Measurements from ENCODE around the gene ANKRD40. TPM values are rescaled to one million over a fixed set of nuclear protein-coding genes. Genes with fewer than 3 reads are reported as not detected.

Gene ANKRD40
- total and polyA plus RNA-seq, 12 donors: 18.2 to 56.8 (median 42.7) TPM

DNA sequence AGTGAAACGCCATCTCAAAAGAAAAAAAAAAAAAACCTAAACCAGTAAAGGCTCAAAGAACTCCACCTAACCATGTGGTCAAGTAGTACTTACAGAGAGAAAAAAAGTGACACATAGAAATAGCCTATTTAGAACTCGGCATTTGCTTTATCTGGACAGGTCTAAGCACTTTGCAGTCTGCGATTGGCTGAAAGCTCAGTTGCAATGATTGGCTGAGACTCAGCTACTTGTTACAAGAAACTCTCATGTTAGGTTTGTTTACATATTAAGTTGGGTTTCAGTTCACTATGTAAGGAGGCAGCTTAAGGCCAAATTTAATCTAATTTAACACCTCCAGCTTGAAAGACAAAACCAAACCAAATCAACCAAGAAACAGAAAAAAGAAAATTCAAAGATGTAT lies 54.0 kb downstream of the ANKRD40 start:
- Histone ChIP-seq H3K4me1 (peaks cover 0 to 2% (median 0%) of the 10 kb centered on the region in 9 donors), H3K9me3 (peaks cover 0 to 14% (median 0%) of the 10 kb centered on the region in 11 donors), H3K4me3 (no peak overlapping the region), H3K27me3 (no peaks in the 10 kb centered on the region), H3K36me3 (no peaks in the 10 kb centered on the region), H3K27ac (no peak overlapping the region)
- intact Hi-C loops (cut with DNase I): no loop called here
- DNase-seq: no peak
- no peak for ATAC-seq
- WGBS, 2 donors: 85 to 92% methylated on average over 3 of the region's 3 CpGs
- TF ChIP-seq, protein P1, sequence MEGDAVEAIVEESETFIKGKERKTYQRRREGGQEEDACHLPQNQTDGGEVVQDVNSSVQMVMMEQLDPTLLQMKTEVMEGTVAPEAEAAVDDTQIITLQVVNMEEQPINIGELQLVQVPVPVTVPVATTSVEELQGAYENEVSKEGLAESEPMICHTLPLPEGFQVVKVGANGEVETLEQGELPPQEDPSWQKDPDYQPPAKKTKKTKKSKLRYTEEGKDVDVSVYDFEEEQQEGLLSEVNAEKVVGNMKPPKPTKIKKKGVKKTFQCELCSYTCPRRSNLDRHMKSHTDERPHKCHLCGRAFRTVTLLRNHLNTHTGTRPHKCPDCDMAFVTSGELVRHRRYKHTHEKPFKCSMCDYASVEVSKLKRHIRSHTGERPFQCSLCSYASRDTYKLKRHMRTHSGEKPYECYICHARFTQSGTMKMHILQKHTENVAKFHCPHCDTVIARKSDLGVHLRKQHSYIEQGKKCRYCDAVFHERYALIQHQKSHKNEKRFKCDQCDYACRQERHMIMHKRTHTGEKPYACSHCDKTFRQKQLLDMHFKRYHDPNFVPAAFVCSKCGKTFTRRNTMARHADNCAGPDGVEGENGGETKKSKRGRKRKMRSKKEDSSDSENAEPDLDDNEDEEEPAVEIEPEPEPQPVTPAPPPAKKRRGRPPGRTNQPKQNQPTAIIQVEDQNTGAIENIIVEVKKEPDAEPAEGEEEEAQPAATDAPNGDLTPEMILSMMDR (IDR thresholded peaks at IDR 0.05): no peak

- no peak for ATAC-seq
- intact Hi-C loops (cut with DNase I): no loop called here
- no peak overlapping the region for H3K27ac ChIP-seq
- TF ChIP-seq, protein P1 (IDR thresholded peaks at IDR 0.05): no peak
- H3K27me3 ChIP-seq: no peaks in the 10 kb centered on the region
- no peak overlapping the region for H3K4me3 ChIP-seq
- H3K36me3 ChIP-seq: no peaks in the 10 kb centered on the region
- H3K4me1 ChIP-seq: no peaks in the 10 kb centered on the region
- WGBS, 2 donors: 97 to 98% methylated on average over 2 of the region's 2 CpGs
- H3K9me3 ChIP-seq: peaks cover 0 to 14% (median 0%) of the 10 kb centered on the region in 11 donors
- no peak for DNase-seq
Measured at GRCh38 chr17:50651661-50652060, 56.1 kb downstream of the ANKRD40 start.

DNA sequence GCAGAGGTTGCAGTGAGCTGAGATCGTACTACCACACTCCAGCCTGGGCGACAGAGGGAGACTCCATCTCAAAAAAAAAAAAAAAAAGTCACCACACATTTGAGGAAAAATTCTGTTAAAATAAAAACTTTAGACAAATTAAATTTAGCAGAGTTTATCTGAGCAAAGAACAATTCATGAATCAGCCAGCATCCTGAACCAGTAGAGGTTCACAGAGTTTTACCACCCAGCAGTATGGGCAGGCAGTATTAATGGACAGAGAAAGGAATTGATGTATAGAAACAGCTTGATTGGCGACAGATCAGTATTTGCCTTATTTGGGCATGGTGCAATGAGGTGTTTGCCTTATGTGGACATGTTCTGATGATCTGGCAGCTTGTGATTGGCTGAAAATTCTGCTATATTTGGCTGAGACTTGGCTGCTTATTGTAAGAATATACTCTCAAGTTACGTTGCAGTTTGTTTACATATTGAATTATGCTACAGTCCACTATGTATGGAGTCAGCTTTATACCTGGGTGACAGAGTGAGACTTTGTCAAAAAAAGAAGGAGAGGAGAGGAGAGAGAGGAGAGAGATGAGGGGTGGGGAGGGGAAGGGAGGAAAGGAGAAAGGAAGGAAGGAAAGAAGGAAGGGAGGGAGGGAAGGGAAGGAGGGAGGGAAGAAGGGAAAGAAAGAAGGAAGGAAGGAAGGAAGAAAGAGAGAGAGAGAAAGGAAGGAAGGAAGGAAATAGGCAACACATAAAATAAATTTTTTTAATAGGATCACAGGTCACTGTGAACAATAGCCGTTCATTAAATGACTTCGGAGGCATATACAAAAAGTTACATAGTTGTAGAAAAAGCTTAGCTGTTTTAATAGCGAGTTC lies 58.4 kb downstream of the ANKRD40 start:
- H3K9me3 ChIP-seq: peaks cover 0 to 14% (median 0%) of the 10 kb centered on the region in 11 donors
- TF ChIP-seq, protein P1 (IDR thresholded peaks at IDR 0.05): no peak
- no peak for ATAC-seq
- 81 to 82% methylated on average over 7 of the region's 7 CpGs for WGBS, 2 donors
- H3K4me3 ChIP-seq: no peak overlapping the region
- no peak overlapping the region for H3K27ac ChIP-seq
- DNase-seq: no peak
- H3K4me1 ChIP-seq: no peaks in the 10 kb centered on the region
- intact Hi-C loops (cut with DNase I): no loop called here
- H3K36me3 ChIP-seq: no peaks in the 10 kb centered on the region
- no peaks in the 10 kb centered on the region for H3K27me3 ChIP-seq

DNA sequence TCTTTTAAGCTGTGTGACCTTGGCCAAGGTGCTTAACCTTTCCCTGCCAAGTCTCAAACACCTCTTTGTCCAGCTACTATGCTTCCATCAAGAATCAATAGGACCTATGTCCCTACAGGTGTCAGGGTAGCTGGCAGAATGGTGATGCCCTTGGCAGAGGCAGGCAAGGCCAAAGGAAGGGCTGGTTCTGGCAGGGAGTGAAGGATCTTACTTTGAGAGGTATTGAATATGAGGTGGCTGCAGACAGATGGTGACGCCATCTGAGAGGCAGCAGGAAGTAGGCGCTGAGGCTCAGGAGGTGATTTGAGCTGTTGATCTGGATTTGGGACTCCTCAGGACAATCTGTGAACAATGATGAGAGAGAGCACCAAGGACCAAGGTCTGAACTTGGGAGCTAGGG lies 60.5 kb downstream of the ANKRD40 start:
- TF ChIP-seq, protein P1 (IDR thresholded peaks at IDR 0.05): no peak
- no peaks in the 10 kb centered on the region for H3K27me3 ChIP-seq
- 64 to 85% methylated on average over 2 of the region's 2 CpGs for WGBS, 2 donors
- ATAC-seq: no peak
- intact Hi-C loops (cut with DNase I): no loop called here
- no peak overlapping the region for H3K27ac ChIP-seq
- H3K9me3 ChIP-seq: peaks cover 0 to 4% (median 0%) of the 10 kb centered on the region in 11 donors
- H3K36me3 ChIP-seq: no peaks in the 10 kb centered on the region
- DNase-seq: no peak
- H3K4me3 ChIP-seq: no peak overlapping the region
- no peaks in the 10 kb centered on the region for H3K4me1 ChIP-seq
